Smooth muscle cell (in vitro differentiated cells): ENCODE results near the gene TFDP2. TPM values are rescaled to one million over a fixed set of nuclear protein-coding genes. Genes with fewer than 3 reads are reported as not detected.

Experiments
- DNase-seq: peaks from one replicate; lab custom pipeline; 2025; ENCODE audit not compliant: unreplicated experiment; lab: John Stamatoyannopoulos, UW
- H2AFZ ChIP-seq: fragments of 200-600 bp; sonication (generic); 2 replicates; pipeline ENCODE4 v1.6.0; 2016; ENCODE audit warnings: antibody characterized with exemption, low read depth, mild to moderate bottlenecking
- H3F3A ChIP-seq: fragments of 200-600 bp; sonication (generic); 2 replicates; pipeline ENCODE4 v1.6.0; 2017; ENCODE audit warnings: antibody characterized with exemption, low read depth
- H3K27ac ChIP-seq: fragments of 200-600 bp; sonication (generic); 2 replicates; pipeline ENCODE4 v1.5.1; 2016; ENCODE audit warnings: low read depth, mild to moderate bottlenecking
- H3K27me3 ChIP-seq: fragments of 200-600 bp; sonication (generic); 2 replicates; pipeline ENCODE4 v1.6.1; 2016; ENCODE audit warnings: low read depth, mild to moderate bottlenecking
- H3K36me3 ChIP-seq: fragments of 200-600 bp; sonication (generic); 2 replicates; pipeline ENCODE4 v1.5.1; 2016; ENCODE audit warnings: low read depth
- H3K4me1 ChIP-seq: fragments of 200-600 bp; sonication (generic); 2 replicates; pipeline ENCODE4 v1.5.1; 2016; ENCODE audit warnings: low read depth
- H3K4me2 ChIP-seq: fragments of 200-600 bp; sonication (generic); 2 replicates; pipeline ENCODE4 v1.6.0; 2016; ENCODE audit warnings: mild to moderate bottlenecking
- H3K4me3 ChIP-seq: fragments of 200-600 bp; sonication (generic); 2 replicates; pipeline ENCODE4 v1.5.1; 2016; ENCODE audit warnings: mild to moderate bottlenecking
- H3K79me2 ChIP-seq: fragments of 200-600 bp; sonication (generic); 2 replicates; pipeline ENCODE4 v1.6.0; 2016; ENCODE audit warnings: low read depth, mild to moderate bottlenecking
- H3K9ac ChIP-seq: fragments of 200-600 bp; sonication (generic); 2 replicates; pipeline ENCODE4 v1.6.0; 2016; ENCODE audit warnings: low read depth
- H3K9me3 ChIP-seq: fragments of 200-600 bp; sonication (generic); replicated peaks from 2 replicates; pipeline ENCODE4 v1.5.1; 2016; ENCODE audit warnings: low read depth
- H4K20me1 ChIP-seq: fragments of 200-600 bp; sonication (generic); 2 replicates; pipeline ENCODE4 v1.6.0; 2016; ENCODE audit warnings: low read depth
- CTCF ChIP-seq: fragments of 200-600 bp; sonication (generic); IDR thresholded peaks from 2 replicates; pipeline ENCODE4 v1.5.1; 2017; ENCODE audit warnings: borderline replicate concordance, mild to moderate bottlenecking, antibody characterized with exemption; ENCODE audit not compliant: insufficient read depth, poor library complexity, severe bottlenecking
- WGBS: methylation state at CpG from one replicate; pipeline ENCODE4 v1.1.7; 2016; ENCODE audit warnings: low lambda C conversion rate; 5-methylcytosine and 5-hydroxymethylcytosine counted together
- polyA plus RNA-seq: library from polyadenylated mRNA; unstranded; fragments of >200 nt; fragmentation: Nextera tagmentation; extraction: Ambion mirVana; gene quantifications from 2 replicates; pipeline ENCODE4 v1.2.1, GENCODE V29; 2016
- small RNA-seq: library from RNA; depleted of rRNA; stranded (forward); fragments of <200 nt; gene quantifications from one replicate; pipeline ENCODE3, GENCODE V24; 2014
- total RNA-seq: library from RNA; depleted of rRNA; stranded (reverse); fragments of >200 nt; gene quantifications from 2 replicates; pipeline ENCODE4 v1.2.3, GENCODE V29; 2014

TFDP2 gene
- total and polyA plus RNA-seq, 2 experiments from 2014 or later, result 39.9 to 54.3 TPM

- Histone ChIP-seq H3K9ac (no peak overlapping the region), H3K27me3 (no peaks in the 10 kb centered on the region), H3K9me3 (no peaks in the 10 kb centered on the region), H3K4me2 (no peak overlapping the region), H3K79me2 (peaks cover 75% of the 10 kb centered on the region), H3K36me3 (no peaks in the 10 kb centered on the region), H3K4me3 (no peak overlapping the region), H3F3A (no peaks in the 10 kb centered on the region), H3K4me1 (no peaks in the 10 kb centered on the region), H2AFZ (no peak overlapping the region), H4K20me1 (peaks cover 22% of the 10 kb centered on the region), H3K27ac (no peak overlapping the region)
- DNase-seq, result no peak
- TF ChIP-seq CTCF, result no peak
- 68% methylated on average over 1 of the region's 1 CpG for WGBS
Observed at GRCh38 chr3:141898908-141899307, 250.4 kb downstream of the TFDP2 start.

GRCh38 chr3:141895731-141896130, 253.6 kb downstream of the TFDP2 start:
- H3K27me3 ChIP-seq, result no peaks in the 10 kb centered on the region
- no peaks in the 10 kb centered on the region for H3K36me3 ChIP-seq
- no peak overlapping the region for H2AFZ ChIP-seq
- H3K4me3 ChIP-seq, result no peak overlapping the region
- no peaks in the 10 kb centered on the region for H3K4me1 ChIP-seq
- H3K9ac ChIP-seq, result no peak overlapping the region
- DNase-seq, result no peak
- no peak overlapping the region for H3K27ac ChIP-seq
- no peak overlapping the region for H3K4me2 ChIP-seq
- no peaks in the 10 kb centered on the region for H3K9me3 ChIP-seq
- H3K79me2 ChIP-seq, result peaks cover 97% of the 10 kb centered on the region
- 98% methylated on average over 3 of the region's 3 CpGs for WGBS
- H4K20me1 ChIP-seq, result peaks cover 47% of the 10 kb centered on the region
- no peak for TF ChIP-seq CTCF
- H3F3A ChIP-seq, result no peaks in the 10 kb centered on the region

DNA sequence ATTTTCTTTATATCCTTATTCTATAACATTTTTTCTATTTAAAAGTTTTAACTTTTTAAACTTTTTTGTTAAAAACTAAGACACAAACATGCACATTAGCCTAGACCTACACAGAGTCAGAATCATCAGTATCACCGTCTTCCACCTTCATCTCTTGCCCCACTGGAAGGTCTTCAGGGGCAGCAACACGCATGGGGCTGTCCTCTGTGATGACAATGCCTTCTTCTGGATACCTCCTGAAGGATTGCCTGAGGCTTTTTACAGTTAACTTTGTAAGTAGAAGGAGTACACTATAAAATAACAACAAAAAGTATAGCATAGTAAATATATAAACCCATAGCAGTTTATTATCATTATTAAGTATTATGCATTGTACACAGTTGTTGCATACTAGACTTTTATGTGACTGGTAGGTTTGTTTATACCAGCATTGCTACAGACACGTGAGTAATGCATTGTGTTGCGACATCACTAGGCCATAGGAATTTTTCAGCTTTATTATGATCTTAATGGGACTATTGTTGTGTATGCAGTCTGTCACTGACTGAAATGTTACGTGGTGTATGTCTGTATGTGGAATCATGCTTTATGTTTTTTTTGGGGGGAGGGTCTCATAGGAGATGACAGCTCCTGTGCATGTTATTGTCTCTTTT, 254.7 kb downstream of the TFDP2 start:
- Histone ChIP-seq H3K27ac (peak overlapping the region; percentile 30), H3K9me3 (no peaks in the 10 kb centered on the region), H3K4me2 (no peak overlapping the region), H4K20me1 (peaks cover 52% of the 10 kb centered on the region), H3K79me2 (peaks cover 96% of the 10 kb centered on the region), H2AFZ (no peak overlapping the region), H3F3A (no peaks in the 10 kb centered on the region), H3K4me3 (no peak overlapping the region), H3K36me3 (no peaks in the 10 kb centered on the region), H3K4me1 (no peaks in the 10 kb centered on the region), H3K27me3 (no peaks in the 10 kb centered on the region), H3K9ac (no peak overlapping the region)
- no peak for TF ChIP-seq CTCF
- 66% methylated on average over 5 of the region's 5 CpGs for WGBS
- no peak for DNase-seq

Small RNAs within 50 kb of the gene (small RNA-seq; reads per million reads assigned to genes)
- gene RNU6-425P (not detected), gene RNU6-509P (not detected)

Other genes starting within 250 kb of the TFDP2 start
- 19.9 and 22.5 TPM in 2 replicates for gene GK5, start 76.0 kb upstream of the TFDP2 start, total RNA-seq
- 6.4 and 7.6 TPM in 2 replicates for gene GK5, start 76.0 kb upstream of the TFDP2 start, polyA plus RNA-seq